NT2/D1 (cell line): Measurements from ENCODE around the gene FXYD1.
"Not testable (repeated sequence)": the region's sequence is repeated elsewhere in the genome, so short reads cannot be mapped to it uniquely, and the experiment has no call there.

Source experiments
- SUZ12 ChIP-seq: IDR thresholded peaks from 2 replicates; pipeline ENCODE4 v1.6.1; 2011; ENCODE audit not compliant: insufficient read length, insufficient read depth; ENCODE audit errors: extremely low read depth
- YY1 ChIP-seq: IDR thresholded peaks from 2 replicates; pipeline ENCODE4 v1.6.1; 2011; ENCODE audit not compliant: insufficient read length, insufficient read depth

DNA sequence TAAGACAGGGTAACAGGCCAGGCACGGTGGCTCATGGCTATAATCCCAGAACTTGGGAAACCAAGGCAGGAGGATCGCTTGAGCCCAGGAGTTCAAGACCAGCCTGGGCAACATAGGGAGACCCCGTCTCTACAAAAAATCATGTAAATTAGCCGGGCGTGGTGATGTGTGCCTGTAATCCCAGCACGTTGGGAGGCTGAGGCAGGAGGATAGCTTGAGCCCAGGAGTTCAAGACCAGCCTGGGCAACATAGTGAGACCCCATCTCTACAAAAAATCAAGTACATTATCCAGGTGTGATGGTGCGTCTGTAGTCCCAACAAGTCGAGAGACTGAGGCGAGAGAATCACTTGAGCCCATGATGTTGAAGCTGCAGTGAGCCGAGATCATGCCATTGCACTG, 35.0 kb upstream of the FXYD1 start:
- not testable (repeated sequence) for TF ChIP-seq YY1, SUZ12
